ENCODE data around the gene CACNA2D2. TPM values are rescaled to one million over a fixed set of nuclear protein-coding genes. Genes with fewer than 3 reads are reported as not detected.

The CACNA2D2 gene
- total and polyA plus RNA-seq, 8 donors, result 15.4 to 86.6 (median 30.2) TPM

- H3K27me3 ChIP-seq, result no peaks in the 10 kb centered on the region
- DNase-seq (no peak), ATAC-seq (no peak)
- H3K4me1 ChIP-seq, result peaks cover 0 to 7% of the 10 kb centered on the region in 2 donors
- H3K27ac ChIP-seq, result no peak overlapping the region
- no peaks in the 10 kb centered on the region for H3K9me3 ChIP-seq
- H3K36me3 ChIP-seq, result no peaks in the 10 kb centered on the region
- H3K4me3 ChIP-seq, result no peak overlapping the region
- intact Hi-C loops (cut with DNase I), result loop anchor here in 1 of 2 donors (5.0 kb wide), 1 partner anchor 107 kb away; no protein-coding TSS in a partner anchor
- no peak for TF ChIP-seq CTCF (IDR thresholded peaks at IDR 0.05)
These were observed 67.9 kb downstream of the CACNA2D2 start for GRCh38 chr3:50435371-50436113.

- peak; percentile 10 for ATAC-seq
These were observed 69.5 kb downstream of the CACNA2D2 start for GRCh38 chr3:50433954-50434353.

GRCh38 chr3:50430950-50431435, 72.4 kb downstream of the CACNA2D2 start:
- no peaks in the 10 kb centered on the region for H3K9me3 ChIP-seq
- no peaks in the 10 kb centered on the region for H3K4me1 ChIP-seq
- no peak for TF ChIP-seq CTCF (IDR thresholded peaks at IDR 0.05)
- DNase-seq (no peak), ATAC-seq (no peak)
- no peak overlapping the region for H3K27ac ChIP-seq
- intact Hi-C loops (cut with DNase I), result no loop called here
- H3K36me3 ChIP-seq, result no peaks in the 10 kb centered on the region
- H3K27me3 ChIP-seq, result no peaks in the 10 kb centered on the region
- no peak overlapping the region for H3K4me3 ChIP-seq

More at GRCh38 chr3:50433954-50434353, 69.5 kb downstream of the CACNA2D2 start:
- H3K27me3 ChIP-seq, result no peaks in the 10 kb centered on the region
- no peaks in the 10 kb centered on the region for H3K9me3 ChIP-seq
- no peaks in the 10 kb centered on the region for H3K36me3 ChIP-seq
- H3K27ac ChIP-seq, result no peak overlapping the region
- no peak for DNase-seq
- intact Hi-C loops (cut with DNase I), result no loop called here
- no peak overlapping the region for H3K4me3 ChIP-seq
- H3K4me1 ChIP-seq, result peaks cover 0 to 7% of the 10 kb centered on the region in 2 donors
- TF ChIP-seq CTCF (IDR thresholded peaks at IDR 0.05), result no peak

- no peak for TF ChIP-seq CTCF (IDR thresholded peaks at IDR 0.05)
- no peak for ATAC-seq
- intact Hi-C loops (cut with DNase I), result no loop called here
- H3K9me3 ChIP-seq, result no peaks in the 10 kb centered on the region
- H3K36me3 ChIP-seq, result no peaks in the 10 kb centered on the region
- DNase-seq, result no peak
- no peak overlapping the region for H3K4me3 ChIP-seq
- no peak overlapping the region for H3K27ac ChIP-seq
- H3K4me1 ChIP-seq, result no peaks in the 10 kb centered on the region
- no peaks in the 10 kb centered on the region for H3K27me3 ChIP-seq
These were observed 73.2 kb downstream of the CACNA2D2 start for GRCh38 chr3:50430191-50430590.

- H3K27me3 ChIP-seq, result no peaks in the 10 kb centered on the region
- H3K36me3 ChIP-seq, result no peaks in the 10 kb centered on the region
- DNase-seq (no peak), ATAC-seq (no peak)
- H3K27ac ChIP-seq, result no peak overlapping the region
- no peak for TF ChIP-seq CTCF (IDR thresholded peaks at IDR 0.05)
- H3K4me1 ChIP-seq, result no peaks in the 10 kb centered on the region
- no peak overlapping the region for H3K4me3 ChIP-seq
- H3K9me3 ChIP-seq, result no peaks in the 10 kb centered on the region
- intact Hi-C loops (cut with DNase I), result no loop called here
These were observed 75.3 kb downstream of the CACNA2D2 start for GRCh38 chr3:50428007-50428633.
